Natural killer cell (primary cell): ENCODE results near the gene ATG9A. TPM values are rescaled to one million over a fixed set of nuclear protein-coding genes. Genes with fewer than 3 reads are reported as not detected.

Source experiments
- ATAC-seq, 3 donors: fragments of 150-1000 bp in 2 of 3; fragments of 200-7000 bp in 1 of 3; cut with Tn5 transposase; 1 replicate in 1 of 3; 2 replicates in 2 of 3; pipeline ENCODE4 v1.10.0; 2021; ENCODE audit warnings: mild to moderate bottlenecking in 2 of 3, moderate library complexity in 2 of 3
- DNase-seq, 2 donors: peaks; one replicate each; pipeline versions ENCODE4 v3.0.0 to v3.0.0-alpha.2; 2013 to 2021; ENCODE audit warnings: mixed read lengths in 1 of 2
- H3K27ac ChIP-seq: one replicate; pipeline ENCODE4 v1.5.1; 2013; ENCODE audit warnings: mild to moderate bottlenecking, low read length
- H3K27me3 ChIP-seq: one replicate; pipeline ENCODE4 v1.6.1; 2013; ENCODE audit warnings: low read length; ENCODE audit not compliant: control insufficient read depth, insufficient read depth
- H3K36me3 ChIP-seq: one replicate; pipeline ENCODE4 v1.6.1; 2013; ENCODE audit warnings: low read length; ENCODE audit not compliant: control insufficient read depth, insufficient read depth
- H3K4me1 ChIP-seq: one replicate; pipeline ENCODE4 v1.6.1; 2013; ENCODE audit warnings: low read length; ENCODE audit not compliant: control insufficient read depth, insufficient read depth
- H3K4me3 ChIP-seq: one replicate; pipeline ENCODE4 v1.5.1; 2013; ENCODE audit warnings: low read length
- H3K9me3 ChIP-seq: one replicate; pipeline ENCODE4 v1.6.1; 2013; ENCODE audit warnings: low read length; ENCODE audit not compliant: control insufficient read depth, insufficient read depth
- H3K27ac Mint-ChIP-seq, 2 donors: one replicate each; pipeline ENCODE4 v1.8.0; 2022; ENCODE audit warnings: mild to moderate bottlenecking in 2 of 2, mixed read lengths in 2 of 2, moderate library complexity in 1 of 2
- H3K27me3 Mint-ChIP-seq, 2 donors: one replicate each; pipeline ENCODE4 v1.8.0; 2022; ENCODE audit warnings: low read depth in 2 of 2, mixed read lengths in 2 of 2
- H3K36me3 Mint-ChIP-seq: one replicate; pipeline ENCODE4 v1.8.0; 2022; ENCODE audit warnings: mixed read lengths
- H3K4me1 Mint-ChIP-seq, 2 donors: one replicate each; pipeline ENCODE4 v1.8.0; 2022; ENCODE audit warnings: mixed read lengths in 2 of 2
- H3K4me3 Mint-ChIP-seq: one replicate; pipeline ENCODE4 v1.8.0; 2022; ENCODE audit warnings: mild to moderate bottlenecking, moderate library complexity, mixed read lengths
- H3K9me3 Mint-ChIP-seq, 2 donors: one replicate each; pipeline ENCODE4 v1.8.0; 2022; ENCODE audit warnings: mixed read lengths in 2 of 2
- CTCF ChIP-seq: fragments of 200-600 bp; IDR thresholded peaks from one replicate; pipeline ENCODE4 v1.8.0; 2022; ENCODE audit warnings: antibody characterized with exemption
- WGBS: methylation state at CpG from one replicate; pipeline ENCODE4 v1.1.7; 2013; ENCODE audit warnings: missing lambda C conversion rate; ENCODE audit not compliant: insufficient coverage; 5-methylcytosine and 5-hydroxymethylcytosine counted together
- intact Hi-C: fragments of 100-400 bp; cut with micrococcal nuclease; formaldehyde crosslinking; loops from one replicate; pipeline ENCODE4 v1.14.2; 2022
- total RNA-seq, 4 donors: library from RNA; stranded (reverse); fragments of 120-200 nt in 1 of 4; gene quantifications; one replicate each; pipeline versions ENCODE4 v1.2.3 to v1.2.4, GENCODE V29; 2013 to 2022

ATG9A gene
- total RNA-seq, 3 donors from 2014 or later (not counting 1 experiment from before 2014, with no cell fraction given), result 98.1 to 110 (median 108) TPM

GRCh38 chr2:219213486-219214071, 15.9 kb downstream of the ATG9A start:
- TF ChIP-seq CTCF, result no peak
- peaks cover 18 to 24% of the 10 kb centered on the region in 2 donors for H3K4me1 Mint-ChIP-seq

GRCh38 chr2:219213026-219213415, 16.4 kb downstream of the ATG9A start:
- no peaks in the 10 kb centered on the region for H3K9me3 ChIP-seq
- WGBS, result 97% methylated on average over 8 of the region's 8 CpGs
- no peak for DNase-seq
- peaks cover 20 to 27% of the 10 kb centered on the region in 2 donors for H3K4me1 Mint-ChIP-seq
- no peaks in the 10 kb centered on the region for H3K27me3 ChIP-seq
- intact Hi-C loops, result loop anchor here (5.0 kb wide), 1 partner anchor 156 kb away; no protein-coding TSS in a partner anchor
- H3K27me3 Mint-ChIP-seq, result no peaks in the 10 kb centered on the region
- H3K27ac Mint-ChIP-seq, result no peak overlapping the region
- H3K4me3 Mint-ChIP-seq, result no peak overlapping the region
- H3K36me3 ChIP-seq, result peaks cover 16% of the 10 kb centered on the region
- no peak for ATAC-seq
- TF ChIP-seq CTCF, result no peak
- H3K27ac ChIP-seq, result no peak overlapping the region
- H3K4me3 ChIP-seq, result no peak overlapping the region
- H3K4me1 ChIP-seq, result peaks cover 41% of the 10 kb centered on the region
- no peaks in the 10 kb centered on the region for H3K36me3 Mint-ChIP-seq
- no peaks in the 10 kb centered on the region for H3K9me3 Mint-ChIP-seq

More at GRCh38 chr2:219213486-219214071, 15.9 kb downstream of the ATG9A start:
- intact Hi-C loops, result loop anchor here (5.0 kb wide), 1 partner anchor 156 kb away; no protein-coding TSS in a partner anchor
- DNase-seq, result no peak
- Histone ChIP-seq H3K4me1 (peaks cover 42% of the 10 kb centered on the region), H3K36me3 (peaks cover 10% of the 10 kb centered on the region), H3K4me3 (no peak overlapping the region), H3K27me3 (no peaks in the 10 kb centered on the region), H3K27ac (no peak overlapping the region), H3K9me3 (no peaks in the 10 kb centered on the region)
- Mint-ChIP-seq H3K4me3 (no peak overlapping the region), H3K27ac (no peak overlapping the region), H3K9me3 (no peaks in the 10 kb centered on the region), H3K36me3 (no peaks in the 10 kb centered on the region), H3K27me3 (no peaks in the 10 kb centered on the region)
- no peak for ATAC-seq
- WGBS, result 92% methylated on average over 10 of the region's 10 CpGs

DNA sequence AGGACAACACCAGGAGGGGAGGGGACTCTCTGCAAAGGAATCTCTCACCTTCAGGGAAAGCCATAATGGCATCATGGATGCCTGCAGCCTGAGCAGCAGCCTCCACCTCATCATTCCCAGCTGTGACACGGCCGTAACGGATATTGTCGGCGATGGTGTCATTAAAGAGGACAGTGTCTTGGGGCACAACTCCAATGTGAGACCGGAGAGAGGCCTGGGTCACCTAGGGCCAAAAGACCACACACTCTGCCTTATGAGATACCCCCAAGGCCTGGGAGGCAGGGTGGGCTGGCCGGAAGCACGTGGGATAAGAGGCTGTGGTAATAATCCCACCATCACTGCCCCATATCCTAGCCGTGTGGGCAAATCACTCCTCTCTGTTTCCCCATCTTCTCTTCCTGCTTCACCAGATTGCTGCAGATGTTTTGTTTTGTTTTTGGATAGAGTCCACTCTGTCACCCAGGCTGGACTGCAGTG, 18.5 kb downstream of the ATG9A start:
- Mint-ChIP-seq H3K9me3 (no peaks in the 10 kb centered on the region), H3K4me3 (peak overlapping the region; percentile 71), H3K27me3 (no peaks in the 10 kb centered on the region), H3K4me1 (peaks cover 23 to 32% of the 10 kb centered on the region in 2 donors), H3K27ac (peak overlapping the region; percentile 82 to 92), H3K36me3 (no peaks in the 10 kb centered on the region)
- DNase-seq, result no peak
- Histone ChIP-seq H3K27me3 (no peaks in the 10 kb centered on the region), H3K4me3 (no peak overlapping the region), H3K9me3 (no peaks in the 10 kb centered on the region), H3K4me1 (peaks cover 49% of the 10 kb centered on the region), H3K36me3 (peaks cover 17% of the 10 kb centered on the region), H3K27ac (peak overlapping the region; percentile 27)
- ATAC-seq, result no peak
- WGBS, result over 99% methylated on average over 8 of the region's 9 CpGs
- intact Hi-C loops, result loop anchor here (1.0 to 5.0 kb wide), 4 partner anchors 40 to 177 kb away; partner anchors contain the start of gene NHEJ1
- TF ChIP-seq CTCF, result no peak
